Activated T-cell treated with anti-CD3 and anti-CD28 coated beads, Interleukin-2, amount 50 U/mL, for 48 hours (primary cell): ENCODE measurements around the gene CALCB.

Source experiments
- DNase-seq, 2 experiments: peaks; one replicate each; pipeline ENCODE4 v3.0.0-alpha.2; 2020

CALCB gene

GRCh38 chr11:15119352-15119751 lies 46.0 kb downstream of the CALCB start:
- DNase-seq, result no peak

- DNase-seq, result no peak
Observed at GRCh38 chr11:15119826-15120225, 46.4 kb downstream of the CALCB start.

GRCh38 chr11:15123849-15124248 lies 50.5 kb downstream of the CALCB start:
- DNase-seq, result no peak

GRCh38 chr11:15124528-15124927 lies 51.1 kb downstream of the CALCB start:
- no peak for DNase-seq

GRCh38 chr11:15127341-15127740 lies 53.9 kb downstream of the CALCB start:
- no peak for DNase-seq
